Measurements from ENCODE around the gene CLEC10A.

- TF ChIP-seq, protein P1, sequence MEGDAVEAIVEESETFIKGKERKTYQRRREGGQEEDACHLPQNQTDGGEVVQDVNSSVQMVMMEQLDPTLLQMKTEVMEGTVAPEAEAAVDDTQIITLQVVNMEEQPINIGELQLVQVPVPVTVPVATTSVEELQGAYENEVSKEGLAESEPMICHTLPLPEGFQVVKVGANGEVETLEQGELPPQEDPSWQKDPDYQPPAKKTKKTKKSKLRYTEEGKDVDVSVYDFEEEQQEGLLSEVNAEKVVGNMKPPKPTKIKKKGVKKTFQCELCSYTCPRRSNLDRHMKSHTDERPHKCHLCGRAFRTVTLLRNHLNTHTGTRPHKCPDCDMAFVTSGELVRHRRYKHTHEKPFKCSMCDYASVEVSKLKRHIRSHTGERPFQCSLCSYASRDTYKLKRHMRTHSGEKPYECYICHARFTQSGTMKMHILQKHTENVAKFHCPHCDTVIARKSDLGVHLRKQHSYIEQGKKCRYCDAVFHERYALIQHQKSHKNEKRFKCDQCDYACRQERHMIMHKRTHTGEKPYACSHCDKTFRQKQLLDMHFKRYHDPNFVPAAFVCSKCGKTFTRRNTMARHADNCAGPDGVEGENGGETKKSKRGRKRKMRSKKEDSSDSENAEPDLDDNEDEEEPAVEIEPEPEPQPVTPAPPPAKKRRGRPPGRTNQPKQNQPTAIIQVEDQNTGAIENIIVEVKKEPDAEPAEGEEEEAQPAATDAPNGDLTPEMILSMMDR (IDR thresholded peaks at IDR 0.05; ENCODE audit: insufficient read depth, low read depth, low read length) = no peak
- no peak for TF ChIP-seq EZH2 (IDR thresholded peaks at IDR 0.05; ENCODE audit: insufficient read depth, low read length)
Measured at GRCh38 chr17:7107795-7108559, 27.9 kb upstream of the CLEC10A start.
